Measurements from ENCODE around the gene ARID5B. TPM values are rescaled to one million over a fixed set of nuclear protein-coding genes. Genes with fewer than 3 reads are reported as not detected.
A peak's percentile ranks its signal among the peaks of the same experiment; 100 is the strongest.
"Not testable (repeated sequence)": the region's sequence is repeated elsewhere in the genome, so short reads cannot be mapped to it uniquely, and the experiment has no call there.

The ARID5B gene
- polyA plus RNA-seq (ENCODE audit: insufficient read length in 4 of 4), result 10 to 100 TPM; 47.6 to 56.4 (median 51.1) TPM

GRCh38 chr10:61900829-61901792, at the start of gene ARID5B:
Gene ARID5B, plus strand, starts transcription at chr10:61901699. Its CDS starts 11 bp downstream, at chr10:61901710.
- peak in 1 of 4 donors; percentile 57 for DNase-seq (ENCODE audit: low read depth in 4 of 4, low spot score in 3 of 4)

GRCh38 chr10:61852261-61852660, 49.2 kb upstream of the ARID5B start:
- no peak for DNase-seq (ENCODE audit: low read depth in 4 of 4, low spot score in 3 of 4)

GRCh38 chr10:61855771-61856170, 45.7 kb upstream of the ARID5B start:
- no peak for DNase-seq (ENCODE audit: low read depth in 4 of 4, low spot score in 3 of 4)

- no peak for DNase-seq (ENCODE audit: low read depth in 4 of 4, low spot score in 3 of 4)
Measured at GRCh38 chr10:61857746-61858145, 43.8 kb upstream of the ARID5B start.

- no peak for DNase-seq (ENCODE audit: low read depth in 4 of 4, low spot score in 3 of 4)
Measured at GRCh38 chr10:61859786-61860185, 41.7 kb upstream of the ARID5B start.

- DNase-seq (ENCODE audit: low read depth in 4 of 4, low spot score in 3 of 4), result no peak
Measured at GRCh38 chr10:61860964-61861758, 40.3 kb upstream of the ARID5B start.

GRCh38 chr10:61863981-61864380, 37.5 kb upstream of the ARID5B start:
- no peak for DNase-seq (ENCODE audit: low read depth in 4 of 4, low spot score in 3 of 4)

GRCh38 chr10:61866700-61867368, 34.7 kb upstream of the ARID5B start:
- DNase-seq (ENCODE audit: low read depth in 4 of 4, low spot score in 3 of 4), result no peak

- DNase-seq (ENCODE audit: low read depth in 4 of 4, low spot score in 3 of 4), result not testable (repeated sequence)
Measured at GRCh38 chr10:61867374-61867773, 34.1 kb upstream of the ARID5B start.

- not testable (repeated sequence) for DNase-seq (ENCODE audit: low read depth in 4 of 4, low spot score in 3 of 4)
Measured at GRCh38 chr10:61867817-61868216, 33.7 kb upstream of the ARID5B start.

GRCh38 chr10:61869041-61869675, 32.3 kb upstream of the ARID5B start:
- no peak for DNase-seq (ENCODE audit: low read depth in 4 of 4, low spot score in 3 of 4)

- peak in 1 of 4 donors; percentile 41 for DNase-seq (ENCODE audit: low read depth in 4 of 4, low spot score in 3 of 4)
Measured at GRCh38 chr10:61869774-61870525, 31.5 kb upstream of the ARID5B start.

- no peak for DNase-seq (ENCODE audit: low read depth in 4 of 4, low spot score in 3 of 4)
Measured at GRCh38 chr10:61870526-61870895, 31.0 kb upstream of the ARID5B start.

- no peak for DNase-seq (ENCODE audit: low read depth in 4 of 4, low spot score in 3 of 4)
Measured at GRCh38 chr10:61871487-61871886, 30.0 kb upstream of the ARID5B start.

GRCh38 chr10:61877887-61878739, 23.4 kb upstream of the ARID5B start:
- no peak for DNase-seq (ENCODE audit: low read depth in 4 of 4, low spot score in 3 of 4)

- no peak for DNase-seq (ENCODE audit: low read depth in 4 of 4, low spot score in 3 of 4)
Measured at GRCh38 chr10:61878740-61879068, 22.8 kb upstream of the ARID5B start.

GRCh38 chr10:61882621-61883370, 18.7 kb upstream of the ARID5B start:
- no peak for DNase-seq (ENCODE audit: low read depth in 4 of 4, low spot score in 3 of 4)

- DNase-seq (ENCODE audit: low read depth in 4 of 4, low spot score in 3 of 4), result no peak
Measured at GRCh38 chr10:61883371-61884025, 18.0 kb upstream of the ARID5B start.

All from right renal pelvis (tissue), 4 donors.